ENCODE data around the gene ACTRT2.

The ACTRT2 gene

GRCh38 chr1:3033040-3033789, 11.9 kb downstream of the ACTRT2 start:
- peak; percentile 58 for DNase-seq

- no peak for DNase-seq
Observed at GRCh38 chr1:3033790-3034090, 12.5 kb downstream of the ACTRT2 start.

- DNase-seq, result no peak
Observed at GRCh38 chr1:3034162-3034561, 12.9 kb downstream of the ACTRT2 start.

- DNase-seq, result no peak
Observed at GRCh38 chr1:3034728-3035562, 13.7 kb downstream of the ACTRT2 start.

- DNase-seq, result no peak
Observed at GRCh38 chr1:3035563-3036446, 14.5 kb downstream of the ACTRT2 start.

- DNase-seq, result no peak
Observed at GRCh38 chr1:3036447-3037280, 15.4 kb downstream of the ACTRT2 start.

- DNase-seq, result no peak
Observed at GRCh38 chr1:3037281-3038040, 16.2 kb downstream of the ACTRT2 start.

- no peak for DNase-seq
Observed at GRCh38 chr1:3038113-3038551, 16.9 kb downstream of the ACTRT2 start.

- no peak for DNase-seq
Observed at GRCh38 chr1:3038571-3039181, 17.4 kb downstream of the ACTRT2 start.

- DNase-seq, result no peak
Observed at GRCh38 chr1:3040004-3040403, 18.7 kb downstream of the ACTRT2 start.

- DNase-seq, result no peak
Observed at GRCh38 chr1:3042481-3042880, 21.2 kb downstream of the ACTRT2 start.

- DNase-seq, result no peak
Observed at GRCh38 chr1:3049164-3049563, 27.9 kb downstream of the ACTRT2 start.

- DNase-seq, result no peak
Observed at GRCh38 chr1:3049905-3050304, 28.6 kb downstream of the ACTRT2 start.

GRCh38 chr1:3050603-3051002, 29.3 kb downstream of the ACTRT2 start:
- DNase-seq, result no peak

GRCh38 chr1:3051270-3052268, 30.3 kb downstream of the ACTRT2 start:
- no peak for DNase-seq

GRCh38 chr1:3052501-3052900, 31.2 kb downstream of the ACTRT2 start:
- DNase-seq, result no peak

GRCh38 chr1:3053366-3053980, 32.2 kb downstream of the ACTRT2 start:
- no peak for DNase-seq

GRCh38 chr1:3053986-3054385, 32.7 kb downstream of the ACTRT2 start:
- DNase-seq, result no peak

GRCh38 chr1:3054474-3054873, 33.2 kb downstream of the ACTRT2 start:
- no peak for DNase-seq

All from CD4-positive, alpha-beta T cell treated with Interleukin-21 for 1 hour (primary cell).